Measurements from ENCODE around the gene TMUB1.

TMUB1 gene

DNA sequence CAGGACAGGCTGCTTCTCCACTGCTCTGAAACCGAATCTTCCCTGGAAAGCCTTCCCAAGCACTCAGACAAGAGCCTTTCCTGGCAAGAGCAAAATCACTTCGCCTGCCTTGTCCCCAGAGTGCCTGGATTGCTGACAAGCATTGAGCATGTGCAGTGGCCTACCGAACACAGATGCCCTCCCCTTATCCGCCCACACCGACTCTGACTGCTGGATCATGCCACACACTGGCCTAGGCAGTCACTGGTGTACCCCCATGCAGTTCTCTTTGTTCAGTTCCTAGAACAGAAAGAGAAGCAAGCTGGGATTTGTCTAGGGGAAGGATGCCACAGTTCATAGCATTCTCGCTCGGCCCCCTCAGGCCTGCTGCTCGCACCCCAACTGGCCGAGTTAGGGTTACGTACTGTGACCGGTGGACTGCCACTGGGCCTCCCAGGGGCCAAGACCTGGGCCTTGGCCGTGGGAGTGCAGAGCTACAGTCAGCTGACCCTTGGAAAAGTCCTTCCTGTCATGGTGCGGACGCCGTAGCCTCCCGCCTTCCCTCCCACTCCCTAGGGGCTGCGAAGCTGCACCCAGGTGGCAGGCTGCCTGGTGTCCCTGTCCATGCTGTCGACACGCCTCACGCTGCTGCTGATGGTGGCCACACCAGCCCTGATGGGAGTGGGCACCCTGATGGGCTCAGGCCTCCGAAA lies 48.1 kb downstream of the TMUB1 start:
- no peak for DNase-seq (ENCODE audit: low read depth in 2 of 3, low spot score in 1 of 3)

DNA sequence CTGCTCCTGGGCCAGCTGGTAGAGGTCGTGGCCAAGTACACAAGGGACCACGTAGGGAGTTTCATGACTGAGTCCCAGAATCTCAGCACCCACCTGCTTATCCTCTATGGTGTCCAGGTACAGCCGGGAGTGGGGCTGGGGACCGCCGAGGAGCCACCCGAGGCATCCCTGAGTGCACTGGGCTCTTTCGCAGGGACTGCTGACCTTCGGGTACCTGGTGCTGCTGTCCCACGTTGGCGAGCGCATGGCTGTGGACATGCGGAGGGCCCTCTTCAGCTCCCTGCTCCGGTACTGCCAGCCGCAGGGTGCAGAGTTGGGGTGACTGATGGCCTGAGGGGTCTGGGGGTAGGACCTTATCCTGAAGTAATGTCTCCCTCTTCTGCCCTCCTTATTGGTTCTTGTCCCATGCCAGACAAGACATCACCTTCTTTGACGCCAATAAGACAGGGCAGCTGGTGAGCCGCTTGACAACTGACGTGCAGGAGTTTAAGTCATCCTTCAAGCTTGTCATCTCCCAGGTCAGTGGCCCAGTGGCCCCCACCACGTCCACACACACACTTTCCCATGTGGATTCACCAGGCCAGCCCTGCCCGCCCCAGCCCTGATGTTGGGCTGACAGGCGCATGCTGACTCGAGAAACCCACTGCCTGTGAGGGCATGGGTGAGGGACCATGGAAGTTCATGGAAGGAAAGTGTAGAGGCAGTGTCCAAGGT lies 48.8 kb downstream of the TMUB1 start:
- no peak for DNase-seq (ENCODE audit: low read depth in 2 of 3, low spot score in 1 of 3)

DNA sequence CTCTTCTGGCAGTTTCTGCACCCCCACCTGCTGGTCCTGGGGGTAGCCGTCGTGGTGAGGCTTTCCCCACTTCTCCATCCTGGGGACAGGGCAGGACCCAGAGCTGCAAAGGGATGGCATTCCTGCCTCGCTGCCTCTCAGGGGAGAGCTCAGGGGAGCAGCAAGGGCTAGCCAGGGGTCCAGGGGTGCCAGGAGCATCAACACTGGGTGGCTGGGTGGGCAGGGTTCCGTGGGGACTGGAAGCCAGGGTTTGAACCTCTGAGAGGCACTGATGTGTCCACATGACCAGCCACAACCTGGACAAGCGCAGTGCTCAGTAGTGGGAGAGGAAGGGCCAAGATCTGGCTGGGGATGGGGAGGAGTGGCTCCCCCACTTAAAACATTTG lies 49.4 kb downstream of the TMUB1 start:
- DNase-seq (ENCODE audit: low read depth in 2 of 3, low spot score in 1 of 3), result no peak

DNA sequence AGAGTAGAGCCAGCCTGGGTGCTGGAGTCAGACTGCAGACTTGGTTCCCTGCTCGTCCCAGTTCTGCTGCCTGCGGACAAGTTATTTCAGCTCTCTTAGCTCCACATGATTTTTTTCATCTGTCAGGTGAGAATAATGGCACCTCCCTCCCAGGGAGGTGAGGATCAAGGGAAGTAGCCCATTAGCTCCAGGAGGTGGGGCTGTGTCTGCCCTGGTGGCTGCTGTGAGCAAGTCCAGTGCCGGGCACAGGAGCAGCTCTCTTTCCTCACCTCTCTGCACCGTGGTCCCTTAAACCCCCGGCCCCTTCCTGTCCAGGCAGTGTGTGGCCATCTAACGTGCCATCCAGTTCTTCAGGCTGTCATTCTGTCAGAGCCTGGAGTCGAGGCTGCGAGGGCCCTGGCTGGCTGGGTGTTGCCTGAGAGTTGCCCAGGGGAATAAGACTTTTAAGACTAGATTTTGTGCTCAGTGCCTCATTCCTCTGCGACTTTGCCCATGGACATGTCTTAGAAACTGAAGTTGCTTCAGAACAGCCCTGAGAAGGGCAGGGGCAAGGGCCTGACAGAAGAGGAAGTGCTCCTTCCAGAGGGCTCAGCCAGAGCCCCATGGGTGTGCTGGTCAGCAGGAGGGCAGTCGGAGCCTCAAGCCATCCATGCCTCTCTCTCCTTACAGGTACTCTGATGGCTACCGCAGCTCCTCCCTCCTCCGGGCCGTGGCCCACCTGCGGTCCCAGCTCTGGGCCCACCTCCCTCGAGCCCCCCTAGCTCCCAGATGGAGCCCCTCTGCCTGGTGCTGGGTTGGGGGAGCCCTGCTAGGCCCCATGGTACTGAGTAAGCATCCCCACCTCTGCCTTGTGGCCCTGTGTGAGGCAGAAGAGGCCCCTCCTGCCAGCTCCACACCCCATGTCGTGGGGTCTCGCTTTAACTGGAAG lies 50.1 kb downstream of the TMUB1 start:
- no peak for DNase-seq (ENCODE audit: low read depth in 2 of 3, low spot score in 1 of 3)
